ENCODE results near the gene MAZ.
"Not testable (repeated sequence)": the region's sequence is repeated elsewhere in the genome, so short reads cannot be mapped to it uniquely, and the experiment has no call there.

Gene MAZ

DNA sequence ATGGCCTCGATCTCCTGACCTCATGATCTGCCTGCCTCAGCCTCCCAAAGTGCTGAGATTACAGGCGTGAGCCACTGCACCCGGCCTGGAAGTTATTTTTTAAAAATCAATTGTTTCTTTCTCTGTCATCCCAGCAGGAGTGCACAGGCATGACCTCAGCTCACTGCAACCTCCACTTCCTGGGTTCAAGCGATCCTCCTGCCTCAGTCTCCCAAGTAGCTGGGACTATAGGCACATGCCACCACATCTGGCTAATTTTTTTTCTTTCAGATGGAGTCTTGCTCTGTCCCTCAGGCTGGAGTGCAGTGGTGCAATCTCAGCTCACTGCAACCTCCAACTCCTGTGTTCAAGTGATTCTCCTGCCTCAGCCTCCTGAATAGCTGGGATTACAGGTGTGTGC lies 19.2 kb upstream of the MAZ start:
- WGBS = 91% methylated on average over 4 of the region's 4 CpGs
- not testable (repeated sequence) for H3K4me1 ChIP-seq (ENCODE audit: insufficient read depth, low read length); H3K4me3 ChIP-seq (ENCODE audit: low read length); H3K36me3 ChIP-seq (ENCODE audit: insufficient read depth, low read length); H3K9ac ChIP-seq (ENCODE audit: low read depth, low read length); H3K27me3 ChIP-seq (ENCODE audit: insufficient read depth, low read length); H3K9me3 ChIP-seq (ENCODE audit: insufficient read depth, low read depth, low read length); H3K27ac ChIP-seq (ENCODE audit: low read depth, low read length)

- Histone ChIP-seq H3K4me3 (ENCODE audit: low read length) (peak overlapping the region; percentile 90), H3K9ac (ENCODE audit: low read depth, low read length) (peak overlapping the region; percentile 79), H3K4me1 (ENCODE audit: insufficient read depth, low read length) (peaks cover 14% of the 10 kb centered on the region; the same call in 1 of the 2 replicates), H3K27me3 (ENCODE audit: insufficient read depth, low read length) (peaks cover 5% of the 10 kb centered on the region), H3K36me3 (ENCODE audit: insufficient read depth, low read length) (peaks cover 12% of the 10 kb centered on the region; the same call in 1 of the 2 replicates), H3K27ac (ENCODE audit: low read depth, low read length) (peak overlapping the region; percentile 66), H3K9me3 (ENCODE audit: insufficient read depth, low read depth, low read length) (no peaks in the 10 kb centered on the region)
- 82% methylated on average over 20 of the region's 20 CpGs for WGBS
Measured at GRCh38 chr16:29789775-29790182, 16.6 kb upstream of the MAZ start.

GRCh38 chr16:29790183-29790948 lies 16.0 kb upstream of the MAZ start, which contains the start of gene KIF22:
Gene KIF22, plus strand, starts transcription at chr16:29790751. Its CDS starts 9 bp downstream, at chr16:29790760.
- H3K9ac ChIP-seq (ENCODE audit: low read depth, low read length) = peak within 1 kb of the TSS; percentile 93
- H3K27ac ChIP-seq (ENCODE audit: low read depth, low read length) = peak within 1 kb of the TSS; percentile 75
- peaks cover 3% of the 10 kb centered on the region; the same call in 1 of the 2 replicates for H3K27me3 ChIP-seq (ENCODE audit: insufficient read depth, low read length)
- H3K36me3 ChIP-seq (ENCODE audit: insufficient read depth, low read length) = peaks cover 18% of the 10 kb centered on the region
- peaks cover 14% of the 10 kb centered on the region; the same call in 1 of the 2 replicates for H3K4me1 ChIP-seq (ENCODE audit: insufficient read depth, low read length)
- H3K4me3 ChIP-seq (ENCODE audit: low read length) = peak within 1 kb of the TSS; percentile 90
- WGBS = 2% methylated on average over 67 of the region's 67 CpGs
- H3K9me3 ChIP-seq (ENCODE audit: insufficient read depth, low read depth, low read length) = no peaks in the 10 kb centered on the region

DNA sequence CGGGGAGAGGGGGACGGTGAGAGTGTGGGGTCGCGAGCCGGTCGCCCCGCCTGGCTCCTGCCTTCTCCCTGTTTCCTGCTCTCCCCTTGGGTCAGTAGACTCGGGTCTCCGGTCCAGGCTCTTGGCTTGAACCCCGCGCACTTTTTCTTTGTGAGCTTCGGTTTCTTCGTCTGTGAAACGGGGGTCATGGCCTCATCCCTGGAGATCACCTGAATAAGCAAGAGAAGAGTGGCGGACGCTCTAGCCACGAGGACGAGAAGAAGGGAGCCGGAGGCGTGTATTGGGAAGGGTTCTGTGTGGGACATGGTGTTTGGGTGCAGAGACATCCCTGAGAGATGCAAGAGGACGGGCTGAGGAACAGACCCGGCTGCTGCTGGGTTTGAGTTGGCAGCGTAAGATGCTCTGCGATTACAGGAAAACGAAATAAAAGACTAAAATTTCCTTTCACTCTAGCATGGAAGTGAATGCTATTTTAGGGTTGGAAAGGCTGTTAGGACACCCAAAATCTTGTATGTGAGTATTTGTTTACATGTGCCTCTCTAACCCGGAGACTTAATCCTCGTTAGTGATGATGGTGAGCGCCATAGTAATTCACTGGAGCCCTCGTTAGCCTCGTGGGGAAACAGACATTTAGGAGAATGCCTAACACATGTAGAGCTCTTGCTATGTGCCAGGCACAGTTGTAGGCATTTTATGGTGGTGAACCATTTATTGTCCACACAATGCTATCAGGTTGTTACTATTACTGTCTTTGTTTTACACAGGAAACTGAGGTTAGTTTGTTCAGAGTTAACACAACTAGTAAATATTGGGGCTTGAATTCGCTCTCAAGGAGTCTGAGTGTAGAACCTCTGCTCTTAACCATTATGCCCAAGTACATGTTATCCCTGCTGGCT lies 15.1 kb upstream of the MAZ start:
- H3K27ac ChIP-seq (ENCODE audit: low read depth, low read length) = peak overlapping the region; percentile 75
- WGBS = 3% methylated on average over 28 of the region's 31 CpGs
- H3K4me3 ChIP-seq (ENCODE audit: low read length) = peak overlapping the region; percentile 90
- H3K9me3 ChIP-seq (ENCODE audit: insufficient read depth, low read depth, low read length) = no peaks in the 10 kb centered on the region
- H3K4me1 ChIP-seq (ENCODE audit: insufficient read depth, low read length) = peaks cover 14% of the 10 kb centered on the region; the same call in 1 of the 2 replicates
- peaks cover 21% of the 10 kb centered on the region for H3K36me3 ChIP-seq (ENCODE audit: insufficient read depth, low read length)
- peak overlapping the region; percentile 93 for H3K9ac ChIP-seq (ENCODE audit: low read depth, low read length)
- H3K27me3 ChIP-seq (ENCODE audit: insufficient read depth, low read length) = no peaks in the 10 kb centered on the region

GRCh38 chr16:29791845-29792807 lies 14.2 kb upstream of the MAZ start:
- WGBS = 87% methylated on average over 8 of the region's 9 CpGs
- Histone ChIP-seq H3K9ac (ENCODE audit: low read depth, low read length) (peak overlapping the region; percentile 93; the same call in 1 of the 2 replicates), H3K27me3 (ENCODE audit: insufficient read depth, low read length) (no peaks in the 10 kb centered on the region), H3K36me3 (ENCODE audit: insufficient read depth, low read length) (peaks cover 30% of the 10 kb centered on the region), H3K9me3 (ENCODE audit: insufficient read depth, low read depth, low read length) (no peaks in the 10 kb centered on the region), H3K27ac (ENCODE audit: low read depth, low read length) (no peak overlapping the region), H3K4me1 (ENCODE audit: insufficient read depth, low read length) (peaks cover 14% of the 10 kb centered on the region; the same call in 1 of the 2 replicates), H3K4me3 (ENCODE audit: low read length) (peak overlapping the region; percentile 90)

- H3K4me1 ChIP-seq (ENCODE audit: insufficient read depth, low read length) = peaks cover 14% of the 10 kb centered on the region; the same call in 1 of the 2 replicates
- not testable (repeated sequence) for H3K27ac ChIP-seq (ENCODE audit: low read depth, low read length); H3K9me3 ChIP-seq (ENCODE audit: insufficient read depth, low read depth, low read length); H3K4me3 ChIP-seq (ENCODE audit: low read length); H3K9ac ChIP-seq (ENCODE audit: low read depth, low read length); H3K27me3 ChIP-seq (ENCODE audit: insufficient read depth, low read length)
- WGBS = 94% methylated on average over 18 of the region's 18 CpGs
- H3K36me3 ChIP-seq (ENCODE audit: insufficient read depth, low read length) = peaks cover 40% of the 10 kb centered on the region
Measured at GRCh38 chr16:29793153-29793552, 13.2 kb upstream of the MAZ start.

- Histone ChIP-seq H3K27me3 (ENCODE audit: insufficient read depth, low read length) (no peaks in the 10 kb centered on the region), H3K4me1 (ENCODE audit: insufficient read depth, low read length) (peaks cover 14% of the 10 kb centered on the region; the same call in 1 of the 2 replicates), H3K9ac (ENCODE audit: low read depth, low read length) (no peak overlapping the region), H3K36me3 (ENCODE audit: insufficient read depth, low read length) (peaks cover 52% of the 10 kb centered on the region), H3K9me3 (ENCODE audit: insufficient read depth, low read depth, low read length) (no peaks in the 10 kb centered on the region), H3K4me3 (ENCODE audit: low read length) (no peak overlapping the region), H3K27ac (ENCODE audit: low read depth, low read length) (no peak overlapping the region)
- 94% methylated on average over 3 of the region's 3 CpGs for WGBS
Measured at GRCh38 chr16:29794231-29794710, 12.1 kb upstream of the MAZ start.

GRCh38 chr16:29802416-29802935 lies 3.9 kb upstream of the MAZ start:
- Histone ChIP-seq H3K27me3 (ENCODE audit: insufficient read depth, low read length) (no peaks in the 10 kb centered on the region), H3K9ac (ENCODE audit: low read depth, low read length) (no peak overlapping the region; the same call in 1 of the 2 replicates), H3K4me1 (ENCODE audit: insufficient read depth, low read length) (peaks cover 14% of the 10 kb centered on the region; the same call in 1 of the 2 replicates), H3K27ac (ENCODE audit: low read depth, low read length) (no peak overlapping the region), H3K9me3 (ENCODE audit: insufficient read depth, low read depth, low read length) (no peaks in the 10 kb centered on the region), H3K4me3 (ENCODE audit: low read length) (no peak overlapping the region), H3K36me3 (ENCODE audit: insufficient read depth, low read length) (peaks cover 68% of the 10 kb centered on the region)
- 97% methylated on average over 8 of the region's 8 CpGs for WGBS

GRCh38 chr16:29804020-29804419 lies 2.3 kb upstream of the MAZ start:
- no peak overlapping the region for H3K27ac ChIP-seq (ENCODE audit: low read depth, low read length)
- no peaks in the 10 kb centered on the region for H3K9me3 ChIP-seq (ENCODE audit: insufficient read depth, low read depth, low read length)
- peaks cover 20% of the 10 kb centered on the region; the same call in 1 of the 2 replicates for H3K4me1 ChIP-seq (ENCODE audit: insufficient read depth, low read length)
- no peaks in the 10 kb centered on the region for H3K27me3 ChIP-seq (ENCODE audit: insufficient read depth, low read length)
- H3K4me3 ChIP-seq (ENCODE audit: low read length) = no peak overlapping the region
- 86% methylated on average over 7 of the region's 8 CpGs for WGBS
- H3K36me3 ChIP-seq (ENCODE audit: insufficient read depth, low read length) = peaks cover 62% of the 10 kb centered on the region
- H3K9ac ChIP-seq (ENCODE audit: low read depth, low read length) = no peak overlapping the region
